Stimulated activated naive CD4-positive, alpha-beta T cell (primary cell): ENCODE measurements around the gene KCNMA1.

Experiments
- DNase-seq, 6 experiments: peaks; one replicate each; lab custom pipeline; 2025; lab: John Stamatoyannopoulos, UW

KCNMA1 gene

GRCh38 chr10:77293773-77294172 lies 343.8 kb downstream of the KCNMA1 start:
- DNase-seq: no peak

GRCh38 chr10:77293347-77293746 lies 344.3 kb downstream of the KCNMA1 start:
- no peak for DNase-seq

- no peak for DNase-seq
These were observed 345.8 kb downstream of the KCNMA1 start for GRCh38 chr10:77291596-77292505.

- no peak for DNase-seq
These were observed 347.0 kb downstream of the KCNMA1 start for GRCh38 chr10:77290528-77291155.

GRCh38 chr10:77289790-77290189 lies 347.8 kb downstream of the KCNMA1 start:
- no peak for DNase-seq

GRCh38 chr10:77289027-77289501 lies 348.5 kb downstream of the KCNMA1 start:
- no peak for DNase-seq

- no peak for DNase-seq
These were observed 349.9 kb downstream of the KCNMA1 start for GRCh38 chr10:77287647-77288120.

GRCh38 chr10:77286531-77287508 lies 350.8 kb downstream of the KCNMA1 start:
- DNase-seq: no peak

GRCh38 chr10:77285529-77286182 lies 352.0 kb downstream of the KCNMA1 start:
- no peak for DNase-seq

GRCh38 chr10:77284797-77285196 lies 352.8 kb downstream of the KCNMA1 start:
- DNase-seq: no peak

- DNase-seq: no peak
These were observed 354.3 kb downstream of the KCNMA1 start for GRCh38 chr10:77283326-77283725.

GRCh38 chr10:77282163-77282562 lies 355.4 kb downstream of the KCNMA1 start:
- no peak for DNase-seq

GRCh38 chr10:77281719-77282118 lies 355.9 kb downstream of the KCNMA1 start:
- DNase-seq: no peak

- no peak for DNase-seq
These were observed 358.4 kb downstream of the KCNMA1 start for GRCh38 chr10:77279207-77279606.

- DNase-seq: no peak
These were observed 363.4 kb downstream of the KCNMA1 start for GRCh38 chr10:77274046-77274795.

- no peak for DNase-seq
These were observed 368.4 kb downstream of the KCNMA1 start for GRCh38 chr10:77269163-77269562.

GRCh38 chr10:77268721-77269120 lies 368.9 kb downstream of the KCNMA1 start:
- DNase-seq: no peak

- no peak for DNase-seq
These were observed 369.6 kb downstream of the KCNMA1 start for GRCh38 chr10:77267703-77268675.

GRCh38 chr10:77266242-77266641 lies 371.4 kb downstream of the KCNMA1 start:
- DNase-seq: no peak
